Embryonic facial prominence (tissue), 1 donor: Measurements from ENCODE around the gene DMRTA2.

Source experiments
- DNase-seq: peaks from one replicate; pipeline ENCODE4 v3.0.0-alpha.2; 2016; ENCODE audit errors: extremely low spot score

The DMRTA2 gene

GRCh38 chr1:50424045-50424883 lies 1.0 kb upstream of the DMRTA2 start:
- no peak for DNase-seq

- no peak for DNase-seq
These were observed 392 bp upstream of the DMRTA2 start for GRCh38 chr1:50423670-50424000.

GRCh38 chr1:50422675-50422945 lies 633 bp downstream of the DMRTA2 start:
- DNase-seq = no peak

GRCh38 chr1:50421768-50422674 lies 1.2 kb downstream of the DMRTA2 start:
- DNase-seq = no peak

- no peak for DNase-seq
These were observed 1.9 kb downstream of the DMRTA2 start for GRCh38 chr1:50421366-50421748.

GRCh38 chr1:50420689-50421365 lies 2.4 kb downstream of the DMRTA2 start:
- no peak for DNase-seq

- no peak for DNase-seq
These were observed 3.2 kb downstream of the DMRTA2 start for GRCh38 chr1:50419907-50420677.

- DNase-seq = no peak
These were observed 3.9 kb downstream of the DMRTA2 start for GRCh38 chr1:50419192-50419906.

- no peak for DNase-seq
These were observed 4.6 kb downstream of the DMRTA2 start for GRCh38 chr1:50418600-50419109.

- DNase-seq = no peak
These were observed 5.2 kb downstream of the DMRTA2 start for GRCh38 chr1:50417946-50418599.

- no peak for DNase-seq
These were observed 5.7 kb downstream of the DMRTA2 start for GRCh38 chr1:50417507-50417906.

- no peak for DNase-seq
These were observed 6.4 kb downstream of the DMRTA2 start for GRCh38 chr1:50416553-50417453.

GRCh38 chr1:50416150-50416527 lies 7.1 kb downstream of the DMRTA2 start:
- no peak for DNase-seq

GRCh38 chr1:50415235-50416149 lies 7.8 kb downstream of the DMRTA2 start:
- DNase-seq = no peak

GRCh38 chr1:50414853-50415234 lies 8.4 kb downstream of the DMRTA2 start:
- no peak for DNase-seq

GRCh38 chr1:50412813-50413476 lies 10.3 kb downstream of the DMRTA2 start:
- DNase-seq = no peak

- DNase-seq = no peak
These were observed 17.4 kb downstream of the DMRTA2 start for GRCh38 chr1:50405814-50406213.
